ENCODE data around the gene PDXK.

PDXK gene

DNA sequence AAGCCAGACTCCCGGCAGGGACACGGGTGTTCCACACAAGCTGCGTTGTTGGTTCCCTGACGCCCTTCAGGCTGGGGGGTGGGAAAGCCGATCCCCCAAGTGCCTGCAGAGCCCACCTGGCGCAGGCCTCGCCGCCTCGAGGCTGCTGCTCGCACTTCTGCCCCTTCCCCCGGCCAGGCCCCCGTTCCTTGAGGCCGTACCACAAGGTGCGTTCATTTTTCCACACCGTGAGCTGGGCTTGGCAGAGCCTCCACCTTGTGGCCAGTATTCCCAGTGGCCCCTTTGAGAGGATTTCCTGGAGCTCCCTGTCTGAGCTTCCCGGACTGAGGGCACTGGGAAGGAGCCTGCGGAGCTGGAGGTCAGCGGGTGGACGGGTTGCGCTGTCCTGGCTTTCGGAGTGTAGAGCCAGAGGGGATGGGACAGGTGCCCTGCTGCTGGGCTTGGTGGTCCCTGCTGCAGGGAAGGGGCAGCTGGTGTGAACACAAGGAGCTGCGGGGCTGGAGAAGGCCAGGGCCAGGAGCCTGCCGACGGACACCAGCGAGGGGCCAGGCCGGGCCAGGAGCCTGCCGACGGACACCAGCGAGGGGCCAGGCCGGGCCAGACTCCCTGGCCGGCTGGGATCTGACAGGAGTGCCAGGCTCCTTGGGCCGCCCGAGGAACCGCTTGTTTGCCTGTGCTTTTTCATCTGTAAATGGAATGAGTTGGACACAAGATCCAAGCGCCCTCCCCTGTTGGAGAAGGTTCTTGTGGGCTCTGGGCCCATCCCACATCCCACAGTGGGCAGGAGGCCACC is 18.4 kb downstream of the PDXK start:
- TF ChIP-seq, protein P1, sequence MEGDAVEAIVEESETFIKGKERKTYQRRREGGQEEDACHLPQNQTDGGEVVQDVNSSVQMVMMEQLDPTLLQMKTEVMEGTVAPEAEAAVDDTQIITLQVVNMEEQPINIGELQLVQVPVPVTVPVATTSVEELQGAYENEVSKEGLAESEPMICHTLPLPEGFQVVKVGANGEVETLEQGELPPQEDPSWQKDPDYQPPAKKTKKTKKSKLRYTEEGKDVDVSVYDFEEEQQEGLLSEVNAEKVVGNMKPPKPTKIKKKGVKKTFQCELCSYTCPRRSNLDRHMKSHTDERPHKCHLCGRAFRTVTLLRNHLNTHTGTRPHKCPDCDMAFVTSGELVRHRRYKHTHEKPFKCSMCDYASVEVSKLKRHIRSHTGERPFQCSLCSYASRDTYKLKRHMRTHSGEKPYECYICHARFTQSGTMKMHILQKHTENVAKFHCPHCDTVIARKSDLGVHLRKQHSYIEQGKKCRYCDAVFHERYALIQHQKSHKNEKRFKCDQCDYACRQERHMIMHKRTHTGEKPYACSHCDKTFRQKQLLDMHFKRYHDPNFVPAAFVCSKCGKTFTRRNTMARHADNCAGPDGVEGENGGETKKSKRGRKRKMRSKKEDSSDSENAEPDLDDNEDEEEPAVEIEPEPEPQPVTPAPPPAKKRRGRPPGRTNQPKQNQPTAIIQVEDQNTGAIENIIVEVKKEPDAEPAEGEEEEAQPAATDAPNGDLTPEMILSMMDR (IDR thresholded peaks at IDR 0.05; ENCODE audit: low read depth, low read length, missing control alignments): no peak
- DNase-seq (ENCODE audit: low read depth): no peak
- no peak overlapping the region for H3K4me3 ChIP-seq (ENCODE audit: low read depth, low read length)

DNA sequence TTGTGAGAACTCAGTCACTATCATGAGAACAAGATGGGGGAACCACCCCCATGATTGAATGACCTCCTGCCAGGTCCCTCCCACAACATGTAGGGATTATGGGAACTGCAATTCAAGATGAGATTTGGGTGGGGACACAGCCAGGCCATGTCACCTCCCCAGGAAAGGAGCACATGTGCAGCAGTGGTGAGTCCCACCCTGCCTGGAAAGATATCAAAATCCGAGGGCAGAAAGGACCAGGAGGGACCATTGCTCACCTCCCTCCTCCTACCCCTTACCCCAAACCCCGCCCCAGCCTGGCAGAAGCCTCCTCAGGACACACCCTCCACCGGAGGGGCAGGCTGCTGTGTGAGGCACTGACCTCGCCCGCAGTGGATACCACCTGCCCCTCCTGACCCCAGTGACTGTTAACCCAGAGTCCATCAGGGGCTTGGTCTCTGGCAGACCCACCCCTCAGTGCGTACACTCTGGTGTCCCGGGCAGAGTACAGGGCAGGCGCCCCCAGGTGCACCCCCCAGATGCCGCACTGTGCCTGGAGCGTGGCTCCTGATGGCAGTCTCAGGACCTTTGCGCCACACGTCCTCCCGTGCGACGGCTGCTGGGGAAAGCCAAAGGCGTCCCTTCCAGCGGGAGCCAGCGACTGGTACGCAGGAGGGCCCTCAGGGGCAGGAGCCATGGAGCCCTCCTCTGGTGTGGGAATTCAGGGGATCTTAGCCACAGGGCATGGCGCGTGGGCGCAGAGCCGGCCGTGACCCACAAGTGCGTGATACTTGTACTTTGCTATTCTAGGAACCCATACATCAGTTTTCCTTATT is 20.9 kb downstream of the PDXK start:
- H3K4me3 ChIP-seq (ENCODE audit: low read depth, low read length): no peak overlapping the region
- TF ChIP-seq, protein P1 (IDR thresholded peaks at IDR 0.05; ENCODE audit: low read depth, low read length, missing control alignments): no peak
- DNase-seq (ENCODE audit: low read depth): no peak

- no peak for DNase-seq (ENCODE audit: low read depth)
- TF ChIP-seq, protein P1 (IDR thresholded peaks at IDR 0.05; ENCODE audit: low read depth, low read length, missing control alignments): no peak
- H3K4me3 ChIP-seq (ENCODE audit: low read depth, low read length): no peak overlapping the region
Observed at GRCh38 chr21:43740497-43741156, 21.7 kb downstream of the PDXK start.

DNA sequence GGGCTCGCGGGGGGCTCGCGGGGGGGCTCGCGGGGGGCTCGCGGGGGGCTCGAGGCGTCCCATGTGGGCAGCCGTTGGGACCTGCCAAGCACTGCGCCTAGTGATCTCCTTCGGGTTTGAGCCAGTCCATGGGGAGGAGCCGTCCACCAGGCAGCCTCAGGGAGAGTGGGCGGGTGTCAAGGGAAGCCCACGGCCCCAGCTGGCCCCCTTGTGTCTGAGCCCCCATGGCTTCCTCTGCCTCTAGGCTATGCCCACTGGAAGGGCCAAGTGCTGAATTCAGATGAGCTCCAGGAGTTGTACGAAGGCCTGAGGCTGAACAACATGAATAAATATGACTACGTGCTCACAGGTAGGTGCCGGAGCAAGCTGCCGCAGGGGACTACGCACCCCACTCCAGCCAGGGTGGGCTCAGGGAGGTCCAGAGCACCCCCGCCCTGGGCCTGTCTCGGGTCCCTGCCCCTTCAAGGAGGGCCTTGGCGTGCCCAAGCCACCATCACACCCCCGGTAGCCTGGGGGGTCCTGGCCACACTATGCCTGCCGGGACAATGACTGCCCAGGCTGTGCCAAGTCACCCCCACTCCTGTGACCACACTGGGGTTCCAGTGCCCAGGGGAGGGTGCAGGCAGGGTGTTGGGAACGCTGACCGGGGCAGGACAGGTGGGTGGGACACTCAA is 22.6 kb downstream of the PDXK start:
- no peak overlapping the region for H3K4me3 ChIP-seq (ENCODE audit: low read depth, low read length)
- DNase-seq (ENCODE audit: low read depth): no peak
- TF ChIP-seq, protein P1 (IDR thresholded peaks at IDR 0.05; ENCODE audit: low read depth, low read length, missing control alignments): no peak

DNA sequence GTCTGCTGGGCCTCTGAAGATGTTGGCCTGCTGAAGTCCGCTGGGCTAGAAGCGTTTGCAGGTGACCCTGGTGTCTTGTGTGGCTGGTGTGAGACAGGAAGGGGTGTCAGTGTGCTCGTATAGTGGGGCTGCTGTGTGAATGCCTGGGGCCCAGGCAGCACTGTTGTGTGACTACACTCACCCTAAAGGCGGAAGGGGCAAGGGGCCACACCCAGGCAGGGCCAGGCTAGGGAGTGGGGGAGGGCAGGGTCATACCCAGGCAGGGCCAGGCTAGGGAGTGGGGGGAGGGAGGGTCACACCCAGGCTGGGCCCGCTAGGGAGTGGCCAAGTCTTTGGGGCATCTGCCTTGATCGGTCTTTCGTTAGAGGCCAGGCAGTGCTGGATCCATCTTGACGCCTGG is 25.0 kb downstream of the PDXK start:
- no peak overlapping the region for H3K4me3 ChIP-seq (ENCODE audit: low read depth, low read length)
- no peak for DNase-seq (ENCODE audit: low read depth)
- TF ChIP-seq, protein P1 (IDR thresholded peaks at IDR 0.05; ENCODE audit: low read depth, low read length, missing control alignments): no peak

DNA sequence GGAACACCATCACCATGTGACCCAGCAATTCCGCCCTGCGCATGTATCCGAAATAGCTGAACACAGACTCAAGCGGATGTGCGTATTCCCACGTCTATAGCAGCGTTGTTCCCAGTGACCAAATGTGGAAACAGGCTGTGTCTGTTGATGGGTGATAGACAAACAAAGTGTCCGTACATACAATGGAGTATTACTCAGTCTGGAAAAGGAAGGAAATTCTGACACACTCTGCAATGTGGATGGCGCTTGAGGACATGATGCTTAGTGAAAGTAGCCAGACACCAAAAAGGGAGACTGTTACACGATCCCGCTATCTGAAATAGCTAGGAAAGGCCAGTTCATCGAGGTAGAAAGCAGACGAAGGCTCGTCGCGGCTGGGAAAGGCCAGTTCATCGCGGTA is 25.8 kb downstream of the PDXK start:
- TF ChIP-seq, protein P1 (IDR thresholded peaks at IDR 0.05; ENCODE audit: low read depth, low read length, missing control alignments): no peak
- H3K4me3 ChIP-seq (ENCODE audit: low read depth, low read length): no peak overlapping the region
- DNase-seq (ENCODE audit: low read depth): no peak

All from GM12864 (cell line).